WTC11 (cell line): ENCODE data around the gene ANKMY1. TPM values are rescaled to one million over a fixed set of nuclear protein-coding genes. Genes with fewer than 3 reads are reported as not detected.

Source experiments
- ATAC-seq: fragments of 200-7000 bp; cut with Tn5 transposase; 2 replicates; pipeline ENCODE4 v1.10.0; 2021; ENCODE audit warnings: mild to moderate bottlenecking, moderate library complexity
- CTCF ChIA-PET: fragments of 300-600 bp; sonication (Branson Sonifier 250); formaldehyde crosslinking; loops from one replicate; lab custom pipeline; 2021; ENCODE audit warnings: antibody characterized with exemption; lab: Charles Lee
- POLR2A ChIA-PET: fragments of 350-600 bp; sonication (Branson Sonifier 250); formaldehyde crosslinking; loops from one replicate; lab custom pipeline; 2021; ENCODE audit warnings: antibody characterized with exemption; lab: Charles Lee
- DNase-seq: peaks from one replicate; pipeline ENCODE4 v3.0.0; 2021; ENCODE audit warnings: low spot score
- H3K27ac Mint-ChIP-seq: 2 replicates; pipeline ENCODE4 v1.8.0; 2021; ENCODE audit warnings: mixed read lengths
- H3K27me3 Mint-ChIP-seq: 2 replicates; pipeline ENCODE4 v1.8.0; 2021; ENCODE audit warnings: low read depth, mild to moderate bottlenecking, moderate library complexity, mixed read lengths
- H3K36me3 Mint-ChIP-seq: 2 replicates; pipeline ENCODE4 v1.8.0; 2021; ENCODE audit warnings: mixed read lengths
- H3K4me1 Mint-ChIP-seq: 2 replicates; pipeline ENCODE4 v1.8.0; 2022; ENCODE audit warnings: mixed read lengths
- H3K4me3 Mint-ChIP-seq: 2 replicates; pipeline ENCODE4 v1.8.0; 2021; ENCODE audit warnings: mild to moderate bottlenecking, moderate library complexity, mixed read lengths
- H3K9me3 Mint-ChIP-seq: 2 replicates; pipeline ENCODE4 v1.8.0; 2021; ENCODE audit warnings: mixed read lengths
- CBFB ChIP-seq: sonication (generic); formaldehyde crosslinking; IDR thresholded peaks from 2 replicates; pipeline ENCODE4 v1.8.1; 2022; ENCODE audit warnings: mild to moderate bottlenecking, low read depth, missing genetic modification reagents
- E2F1 ChIP-seq: sonication (generic); formaldehyde crosslinking; IDR thresholded peaks from 2 replicates; pipeline ENCODE4 v1.8.0; 2022; ENCODE audit warnings: mild to moderate bottlenecking, missing genetic modification reagents
- EMX1 ChIP-seq: fragments of 250-450 bp; sonication (Bioruptor Pico); IDR thresholded peaks from 2 replicates; pipeline ENCODE4 v1.8.0; 2021; ENCODE audit warnings: mild to moderate bottlenecking
- FOXK1 ChIP-seq: sonication (generic); formaldehyde crosslinking; IDR thresholded peaks from 2 replicates; pipeline ENCODE4 v1.8.0; 2022; ENCODE audit warnings: mild to moderate bottlenecking, moderate library complexity, missing genetic modification reagents
- FOXP1 ChIP-seq: sonication (generic); formaldehyde crosslinking; IDR thresholded peaks from 2 replicates; pipeline ENCODE4 v1.8.0; 2022; ENCODE audit warnings: missing genetic modification reagents, mild to moderate bottlenecking, moderate library complexity, borderline replicate concordance
- GTF2I ChIP-seq: fragments of 250-450 bp; sonication (Bioruptor Pico); conservative IDR thresholded peaks from 2 replicates; pipeline ENCODE4 v1.4.0; 2021; ENCODE audit warnings: mild to moderate bottlenecking
- HMGA2 ChIP-seq: fragments of 250-450 bp; sonication (Bioruptor Pico); IDR thresholded peaks from 2 replicates; pipeline ENCODE4 v1.4.0; 2021; ENCODE audit warnings: mild to moderate bottlenecking, moderate library complexity
- MXD4 ChIP-seq: fragments of 250-450 bp; sonication (Bioruptor Pico); IDR thresholded peaks from 2 replicates; pipeline ENCODE4 v1.8.0; 2021; ENCODE audit warnings: mild to moderate bottlenecking, moderate library complexity, borderline replicate concordance
- NR1H2 ChIP-seq: sonication (generic); formaldehyde crosslinking; IDR thresholded peaks from 2 replicates; pipeline ENCODE4 v1.9.0; 2021; ENCODE audit warnings: mild to moderate bottlenecking, moderate library complexity, missing genetic modification reagents
- RELA ChIP-seq: sonication (generic); formaldehyde crosslinking; IDR thresholded peaks from 2 replicates; pipeline ENCODE4 v1.8.1; 2022; ENCODE audit warnings: missing genetic modification reagents, mild to moderate bottlenecking, borderline replicate concordance
- RORB ChIP-seq: fragments of 250-450 bp; sonication (Bioruptor Pico); IDR thresholded peaks from 2 replicates; pipeline ENCODE4 v1.9.0; 2021; ENCODE audit warnings: mild to moderate bottlenecking
- STAT6 ChIP-seq: sonication (generic); formaldehyde crosslinking; conservative IDR thresholded peaks from 2 replicates; pipeline ENCODE4 v1.8.1; 2023; ENCODE audit warnings: mild to moderate bottlenecking, low read depth, missing genetic modification reagents, moderate library complexity
- TCF7 ChIP-seq: sonication (generic); formaldehyde crosslinking; IDR thresholded peaks from 2 replicates; pipeline ENCODE4 v1.8.0; 2022; ENCODE audit warnings: mild to moderate bottlenecking, low read depth, missing genetic modification reagents, moderate library complexity
- ZNF138 ChIP-seq: sonication (generic); formaldehyde crosslinking; conservative IDR thresholded peaks from 2 replicates; pipeline ENCODE4 v1.8.1; 2022; ENCODE audit warnings: mild to moderate bottlenecking, moderate library complexity, missing genetic modification reagents
- ZNF232 ChIP-seq: sonication (generic); formaldehyde crosslinking; IDR thresholded peaks from 2 replicates; pipeline ENCODE4 v1.8.0; 2022; ENCODE audit warnings: mild to moderate bottlenecking, missing genetic modification reagents
- ZNF396 ChIP-seq: fragments of 250-450 bp; sonication (Bioruptor Pico); IDR thresholded peaks from 2 replicates; pipeline ENCODE4 v1.8.0; 2021; ENCODE audit warnings: mild to moderate bottlenecking, moderate library complexity, borderline replicate concordance
- total RNA-seq: library from RNA; stranded (reverse); gene quantifications from 3 replicates; pipeline ENCODE4 v1.2.3, GENCODE V29; 2021
- TF ChIP-seq, protein P1 (sequence below): sonication (generic); formaldehyde crosslinking; IDR thresholded peaks from 2 replicates; pipeline ENCODE4 v1.8.1; 2023; ENCODE audit warnings: mild to moderate bottlenecking, missing genetic modification reagents, moderate library complexity
- TF ChIP-seq, protein P2 (sequence below): fragments of 250-450 bp; sonication (Bioruptor Pico); IDR thresholded peaks from 2 replicates; pipeline ENCODE4 v1.8.0; 2021; ENCODE audit warnings: mild to moderate bottlenecking
- TF ChIP-seq, protein P3 (sequence below): sonication (generic); formaldehyde crosslinking; IDR thresholded peaks from 2 replicates; pipeline ENCODE4 v1.8.0; 2023; ENCODE audit warnings: missing genetic modification reagents
- TF ChIP-seq, protein P4 (sequence below): sonication (generic); formaldehyde crosslinking; IDR thresholded peaks from 2 replicates; pipeline ENCODE4 v1.8.0; 2023; ENCODE audit warnings: mild to moderate bottlenecking, missing genetic modification reagents

ANKMY1 gene
- total RNA-seq, 1 experiment from 2014 or later = 4.6 TPM

DNA sequence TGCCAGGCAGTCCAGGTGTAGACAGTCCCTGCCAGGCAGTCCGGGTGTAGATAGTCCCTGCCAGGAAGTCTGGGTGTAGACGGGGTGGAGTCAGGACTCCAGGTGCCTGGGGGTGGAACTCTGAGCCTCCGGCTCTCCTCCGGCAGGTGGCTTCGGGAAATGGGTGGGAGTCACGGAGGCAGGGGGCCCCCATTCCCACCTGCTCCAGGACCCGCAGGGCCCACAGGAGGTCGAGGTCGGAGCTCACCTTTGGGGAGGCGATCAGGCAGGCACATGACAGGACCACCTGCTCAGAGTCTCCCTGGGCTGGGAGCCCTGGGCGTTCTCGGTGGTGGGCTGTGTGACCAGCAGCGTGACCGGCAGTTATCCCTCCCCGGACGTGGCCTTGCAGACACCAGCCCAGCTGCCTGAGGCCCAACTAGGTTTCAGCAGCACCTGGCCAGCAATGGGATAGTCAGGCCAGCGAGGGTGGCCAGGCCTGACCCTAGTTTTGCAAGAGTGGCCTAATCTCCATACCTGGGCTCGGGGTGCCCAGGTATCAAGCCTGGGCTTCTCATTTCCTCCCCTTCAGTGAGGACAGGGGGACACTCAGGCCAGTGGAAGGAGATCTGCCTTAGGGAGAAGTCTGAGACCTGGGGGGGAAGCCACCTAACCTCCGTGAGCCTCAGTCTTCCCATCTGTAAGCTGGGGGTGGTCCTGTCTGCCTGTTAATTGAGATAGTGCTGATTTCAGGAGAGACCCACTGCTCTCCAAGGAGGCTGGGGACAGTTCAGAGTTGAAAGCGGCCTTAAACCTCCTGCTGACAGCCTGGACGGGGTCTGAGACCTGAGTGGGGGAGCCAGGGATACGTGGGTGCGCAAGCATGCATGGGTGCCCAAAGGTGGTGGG lies 109.2 kb downstream of the ANKMY1 start:
- no peak for DNase-seq
- ChIA-PET CTCF (no interaction called here), POLR2A (no interaction called here)
- Mint-ChIP-seq H3K9me3 (no peaks in the 10 kb centered on the region), H3K27ac (no peak overlapping the region), H3K4me1 (peaks cover 17% of the 10 kb centered on the region), H3K27me3 (peaks cover 8% of the 10 kb centered on the region; the same call in 1 of the 2 replicates), H3K36me3 (no peaks in the 10 kb centered on the region), H3K4me3 (no peak overlapping the region)
- no peak for TF ChIP-seq ZNF232 (CRISPR knock-in tag)
- no peak for ATAC-seq

DNA sequence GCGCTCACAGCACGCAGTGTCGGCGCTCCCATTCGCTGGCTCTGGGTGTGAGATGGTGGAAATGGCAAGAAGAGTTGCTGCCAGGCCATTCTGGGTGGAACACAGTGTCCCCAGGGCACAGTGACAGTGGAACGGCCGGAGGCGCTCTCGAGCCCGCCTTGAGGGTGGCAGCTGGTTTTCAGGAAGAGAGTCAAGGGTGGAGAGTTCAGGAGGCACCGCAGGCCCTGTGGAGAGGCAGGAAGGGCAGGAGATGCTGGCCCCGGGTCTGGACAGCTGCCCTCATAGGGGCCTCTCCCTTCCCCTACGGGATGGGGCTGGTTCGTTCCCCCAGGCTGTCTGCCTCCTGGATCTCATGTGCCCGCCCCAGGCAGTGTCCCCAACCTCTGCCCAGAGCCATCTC lies 109.9 kb downstream of the ANKMY1 start:
- Mint-ChIP-seq H3K36me3 (no peaks in the 10 kb centered on the region), H3K27me3 (peaks cover 8% of the 10 kb centered on the region; the same call in 1 of the 2 replicates), H3K9me3 (no peaks in the 10 kb centered on the region), H3K27ac (no peak overlapping the region)
- ChIA-PET POLR2A (no interaction called here), CTCF (no interaction called here)
- ATAC-seq = no peak
- no peak for TF ChIP-seq E2F1
- TF ChIP-seq, all 79 proteins: peak for 0
- Mint-ChIP-seq H3K4me1 (peaks cover 17% of the 10 kb centered on the region), H3K4me3 (no peak overlapping the region)
- DNase-seq = no peak

GRCh38 chr2:240447331-240447730 lies 110.5 kb downstream of the ANKMY1 start:
- Mint-ChIP-seq H3K36me3 (no peaks in the 10 kb centered on the region), H3K27ac (no peak overlapping the region), H3K4me3 (no peak overlapping the region), H3K4me1 (peaks cover 17% of the 10 kb centered on the region), H3K9me3 (no peaks in the 10 kb centered on the region), H3K27me3 (peaks cover 8% of the 10 kb centered on the region; the same call in 1 of the 2 replicates)
- ChIA-PET CTCF (no interaction called here), POLR2A (no interaction called here)
- no peak for DNase-seq
- TF ChIP-seq TCF7 (no peak), HMGA2 (CRISPR knock-in tag) (no peak), NR1H2 (CRISPR knock-in tag) (no peak), FOXK1 (CRISPR knock-in tag) (no peak), EMX1 (CRISPR knock-in tag) (no peak), RELA (CRISPR knock-in tag) (no peak), ZNF396 (CRISPR knock-in tag) (no peak), GTF2I (no peak), RORB (CRISPR knock-in tag) (no peak), MXD4 (CRISPR knock-in tag) (no peak), E2F1 (no peak), STAT6 (CRISPR knock-in tag) (no peak), CBFB (CRISPR knock-in tag) (no peak), ZNF138 (CRISPR knock-in tag) (no peak), FOXP1 (no peak)
- TF ChIP-seq, protein P1, sequence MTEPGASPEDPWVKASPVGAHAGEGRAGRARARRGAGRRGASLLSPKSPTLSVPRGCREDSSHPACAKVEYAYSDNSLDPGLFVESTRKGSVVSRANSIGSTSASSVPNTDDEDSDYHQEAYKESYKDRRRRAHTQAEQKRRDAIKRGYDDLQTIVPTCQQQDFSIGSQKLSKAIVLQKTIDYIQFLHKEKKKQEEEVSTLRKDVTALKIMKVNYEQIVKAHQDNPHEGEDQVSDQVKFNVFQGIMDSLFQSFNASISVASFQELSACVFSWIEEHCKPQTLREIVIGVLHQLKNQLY = no peak
- TF ChIP-seq, protein P2, sequence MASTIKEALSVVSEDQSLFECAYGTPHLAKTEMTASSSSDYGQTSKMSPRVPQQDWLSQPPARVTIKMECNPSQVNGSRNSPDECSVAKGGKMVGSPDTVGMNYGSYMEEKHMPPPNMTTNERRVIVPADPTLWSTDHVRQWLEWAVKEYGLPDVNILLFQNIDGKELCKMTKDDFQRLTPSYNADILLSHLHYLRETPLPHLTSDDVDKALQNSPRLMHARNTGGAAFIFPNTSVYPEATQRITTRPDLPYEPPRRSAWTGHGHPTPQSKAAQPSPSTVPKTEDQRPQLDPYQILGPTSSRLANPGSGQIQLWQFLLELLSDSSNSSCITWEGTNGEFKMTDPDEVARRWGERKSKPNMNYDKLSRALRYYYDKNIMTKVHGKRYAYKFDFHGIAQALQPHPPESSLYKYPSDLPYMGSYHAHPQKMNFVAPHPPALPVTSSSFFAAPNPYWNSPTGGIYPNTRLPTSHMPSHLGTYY (CRISPR knock-in tag) = no peak
- TF ChIP-seq, protein P3, sequence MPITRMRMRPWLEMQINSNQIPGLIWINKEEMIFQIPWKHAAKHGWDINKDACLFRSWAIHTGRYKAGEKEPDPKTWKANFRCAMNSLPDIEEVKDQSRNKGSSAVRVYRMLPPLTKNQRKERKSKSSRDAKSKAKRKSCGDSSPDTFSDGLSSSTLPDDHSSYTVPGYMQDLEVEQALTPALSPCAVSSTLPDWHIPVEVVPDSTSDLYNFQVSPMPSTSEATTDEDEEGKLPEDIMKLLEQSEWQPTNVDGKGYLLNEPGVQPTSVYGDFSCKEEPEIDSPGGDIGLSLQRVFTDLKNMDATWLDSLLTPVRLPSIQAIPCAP (CRISPR knock-in tag) = no peak
- TF ChIP-seq, protein P4, sequence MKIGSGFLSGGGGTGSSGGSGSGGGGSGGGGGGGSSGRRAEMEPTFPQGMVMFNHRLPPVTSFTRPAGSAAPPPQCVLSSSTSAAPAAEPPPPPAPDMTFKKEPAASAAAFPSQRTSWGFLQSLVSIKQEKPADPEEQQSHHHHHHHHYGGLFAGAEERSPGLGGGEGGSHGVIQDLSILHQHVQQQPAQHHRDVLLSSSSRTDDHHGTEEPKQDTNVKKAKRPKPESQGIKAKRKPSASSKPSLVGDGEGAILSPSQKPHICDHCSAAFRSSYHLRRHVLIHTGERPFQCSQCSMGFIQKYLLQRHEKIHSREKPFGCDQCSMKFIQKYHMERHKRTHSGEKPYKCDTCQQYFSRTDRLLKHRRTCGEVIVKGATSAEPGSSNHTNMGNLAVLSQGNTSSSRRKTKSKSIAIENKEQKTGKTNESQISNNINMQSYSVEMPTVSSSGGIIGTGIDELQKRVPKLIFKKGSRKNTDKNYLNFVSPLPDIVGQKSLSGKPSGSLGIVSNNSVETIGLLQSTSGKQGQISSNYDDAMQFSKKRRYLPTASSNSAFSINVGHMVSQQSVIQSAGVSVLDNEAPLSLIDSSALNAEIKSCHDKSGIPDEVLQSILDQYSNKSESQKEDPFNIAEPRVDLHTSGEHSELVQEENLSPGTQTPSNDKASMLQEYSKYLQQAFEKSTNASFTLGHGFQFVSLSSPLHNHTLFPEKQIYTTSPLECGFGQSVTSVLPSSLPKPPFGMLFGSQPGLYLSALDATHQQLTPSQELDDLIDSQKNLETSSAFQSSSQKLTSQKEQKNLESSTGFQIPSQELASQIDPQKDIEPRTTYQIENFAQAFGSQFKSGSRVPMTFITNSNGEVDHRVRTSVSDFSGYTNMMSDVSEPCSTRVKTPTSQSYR (CRISPR knock-in tag) = no peak
- no peak for ATAC-seq
